ENCODE measurements around the gene ZFP1. TPM values are rescaled to one million over a fixed set of nuclear protein-coding genes. Genes with fewer than 3 reads are reported as not detected.

Gene ZFP1
- total RNA-seq, 1 experiment from 2014 or later = 22.6 TPM

- H3K36me3 ChIP-seq (ENCODE audit: insufficient read depth, low read length, poor library complexity, severe bottlenecking) = no peaks in the 10 kb centered on the region
- ChIA-PET CTCF (no interaction called here), POLR2A (ENCODE audit: low non-redundant PET) (no interaction called here)
- H3K4me3 ChIP-seq (ENCODE audit: low read depth, low read length, poor library complexity, severe bottlenecking) = no peak overlapping the region
- TF ChIP-seq EZH2 (IDR thresholded peaks at IDR 0.05; ENCODE audit: borderline replicate concordance, low read depth, low read length, poor library complexity, severe bottlenecking) (no peak), CTCF (conservative IDR thresholded peaks at IDR 0.05; ENCODE audit: low read depth, low read length) (no peak)
- BruUV-seq (replicated peaks) = no TSS peak
- intact Hi-C loops (cut with micrococcal nuclease; ENCODE audit: unreplicated experiment) = no loop called here
- no peak overlapping the region for H3K27ac ChIP-seq (ENCODE audit: low read depth, low read length, poor library complexity, severe bottlenecking)
- no peak for DNase-seq (ENCODE audit: low spot score)
- H3K9me3 ChIP-seq (ENCODE audit: low read depth, low read length, poor library complexity, severe bottlenecking) = no peaks in the 10 kb centered on the region
- H3K4me1 ChIP-seq (ENCODE audit: insufficient read depth, low read length, poor library complexity, severe bottlenecking) = no peaks in the 10 kb centered on the region
- H3K27me3 ChIP-seq (replicated peaks; ENCODE audit: insufficient read depth, low read depth, low read length, poor library complexity) = no peaks in the 10 kb centered on the region
These were observed 44.9 kb downstream of the ZFP1 start for GRCh38 chr16:75193265-75193650.

- Histone ChIP-seq H3K9me3 (ENCODE audit: low read depth, low read length, poor library complexity, severe bottlenecking) (no peaks in the 10 kb centered on the region), H3K36me3 (ENCODE audit: insufficient read depth, low read length, poor library complexity, severe bottlenecking) (no peaks in the 10 kb centered on the region), H3K27me3 (replicated peaks; ENCODE audit: insufficient read depth, low read depth, low read length, poor library complexity) (no peaks in the 10 kb centered on the region), H3K4me1 (ENCODE audit: insufficient read depth, low read length, poor library complexity, severe bottlenecking) (no peaks in the 10 kb centered on the region), H3K27ac (ENCODE audit: low read depth, low read length, poor library complexity, severe bottlenecking) (no peak overlapping the region), H3K4me3 (ENCODE audit: low read depth, low read length, poor library complexity, severe bottlenecking) (no peak overlapping the region)
- DNase-seq (ENCODE audit: low spot score) = no peak
- TF ChIP-seq EZH2 (IDR thresholded peaks at IDR 0.05; ENCODE audit: borderline replicate concordance, low read depth, low read length, poor library complexity, severe bottlenecking) = no peak
- TF ChIP-seq CTCF (conservative IDR thresholded peaks at IDR 0.05; ENCODE audit: low read depth, low read length) = no peak
- intact Hi-C loops (cut with micrococcal nuclease; ENCODE audit: unreplicated experiment) = no loop called here
- BruUV-seq (replicated peaks) = no TSS peak
- POLR2A ChIA-PET (ENCODE audit: low non-redundant PET) = no interaction called here
- CTCF ChIA-PET = no interaction called here
These were observed 45.6 kb downstream of the ZFP1 start for GRCh38 chr16:75193730-75194444.

- POLR2A ChIA-PET (ENCODE audit: low non-redundant PET) = no interaction called here
- BruUV-seq (replicated peaks) = no TSS peak
- intact Hi-C loops (cut with micrococcal nuclease; ENCODE audit: unreplicated experiment) = no loop called here
These were observed 47.8 kb downstream of the ZFP1 start for GRCh38 chr16:75195811-75196790.

More at GRCh38 chr16:75195811-75196790, 47.8 kb downstream of the ZFP1 start:
- TF ChIP-seq EZH2 (IDR thresholded peaks at IDR 0.05; ENCODE audit: borderline replicate concordance, low read depth, low read length, poor library complexity, severe bottlenecking) (no peak), CTCF (conservative IDR thresholded peaks at IDR 0.05; ENCODE audit: low read depth, low read length) (no peak)
- Histone ChIP-seq H3K9me3 (ENCODE audit: low read depth, low read length, poor library complexity, severe bottlenecking) (no peaks in the 10 kb centered on the region), H3K4me3 (ENCODE audit: low read depth, low read length, poor library complexity, severe bottlenecking) (no peak overlapping the region), H3K27me3 (replicated peaks; ENCODE audit: insufficient read depth, low read depth, low read length, poor library complexity) (no peaks in the 10 kb centered on the region), H3K36me3 (ENCODE audit: insufficient read depth, low read length, poor library complexity, severe bottlenecking) (no peaks in the 10 kb centered on the region), H3K4me1 (ENCODE audit: insufficient read depth, low read length, poor library complexity, severe bottlenecking) (no peaks in the 10 kb centered on the region), H3K27ac (ENCODE audit: low read depth, low read length, poor library complexity, severe bottlenecking) (no peak overlapping the region)
- no peak for DNase-seq (ENCODE audit: low spot score)
- CTCF ChIA-PET = no interaction called here

All from A673 (cell line).